GM12891 (cell line): Measurements from ENCODE around the gene ITM2A.

ENCODE experiments used
- POLR2A ChIP-seq: IDR thresholded peaks from 2 replicates; pipeline ENCODE4 v1.6.1; 2011; ENCODE audit warnings: low read depth, low read length, control low read depth
- POLR2AphosphoS5 ChIP-seq: IDR thresholded peaks from 2 replicates; pipeline ENCODE4 v1.6.1; 2011; ENCODE audit warnings: low read depth, low read length, control low read depth
- SPI1 ChIP-seq: IDR thresholded peaks from 2 replicates; pipeline ENCODE4 v1.6.1; 2011; ENCODE audit warnings: low read depth, low read length, control low read depth
- TAF1 ChIP-seq: IDR thresholded peaks from 2 replicates; pipeline ENCODE4 v1.6.1; 2011; ENCODE audit warnings: low read depth, low read length, control low read depth

GRCh38 chrX:79325263-79325958, 41.7 kb downstream of the ITM2A start:
- TF ChIP-seq POLR2A (no peak), TAF1 (no peak), POLR2AphosphoS5 (no peak), SPI1 (no peak)
